SK-N-SH (cell line): ENCODE measurements around the gene B4GALT6.

Experiments used
- GABPA ChIP-seq: IDR thresholded peaks from 2 replicates; pipeline ENCODE4 v1.4.0; 2012; ENCODE audit warnings: low read depth, mild to moderate bottlenecking
- NRF1 ChIP-seq: IDR thresholded peaks from 2 replicates; pipeline ENCODE4 v1.6.1; 2012; ENCODE audit warnings: low read depth, mild to moderate bottlenecking, low read length
- RAD21 ChIP-seq: IDR thresholded peaks from 2 replicates; pipeline ENCODE4 v1.6.1; 2012; ENCODE audit warnings: mild to moderate bottlenecking, low read length
- RFX5 ChIP-seq: IDR thresholded peaks from 2 replicates; pipeline ENCODE4 v1.6.1; 2012; ENCODE audit warnings: mild to moderate bottlenecking, improper control_type of control experiment, low read length
- SIN3A ChIP-seq: IDR thresholded peaks from 2 replicates; pipeline ENCODE4 v1.6.1; 2012; ENCODE audit warnings: low read depth, mild to moderate bottlenecking, low read length, moderate library complexity, borderline replicate concordance
- YY1 ChIP-seq: IDR thresholded peaks from 2 replicates; pipeline ENCODE4 v1.4.0; 2012; ENCODE audit warnings: low read depth, mild to moderate bottlenecking
- TF ChIP-seq, protein P1 (sequence below): fragments of 200-600 bp; sonication (generic); IDR thresholded peaks from 2 replicates; pipeline ENCODE4 v1.6.1; 2017; ENCODE audit warnings: antibody characterized with exemption, mild to moderate bottlenecking, moderate library complexity
- TF ChIP-seq, protein P2 (sequence below): IDR thresholded peaks from 2 replicates; pipeline ENCODE4 v1.6.1; 2012; ENCODE audit warnings: mild to moderate bottlenecking, low read depth, low read length, moderate library complexity
- TF ChIP-seq, protein P3 (sequence below): fragments of 150-350 bp; IDR thresholded peaks from 2 replicates; pipeline ENCODE4 v1.6.1; 2016; ENCODE audit warnings: mild to moderate bottlenecking, low read depth, low read length
- TF ChIP-seq, protein P4 (sequence below): IDR thresholded peaks from 2 replicates; pipeline ENCODE4 v1.4.0; 2012; ENCODE audit warnings: low read depth, borderline replicate concordance

DNA sequence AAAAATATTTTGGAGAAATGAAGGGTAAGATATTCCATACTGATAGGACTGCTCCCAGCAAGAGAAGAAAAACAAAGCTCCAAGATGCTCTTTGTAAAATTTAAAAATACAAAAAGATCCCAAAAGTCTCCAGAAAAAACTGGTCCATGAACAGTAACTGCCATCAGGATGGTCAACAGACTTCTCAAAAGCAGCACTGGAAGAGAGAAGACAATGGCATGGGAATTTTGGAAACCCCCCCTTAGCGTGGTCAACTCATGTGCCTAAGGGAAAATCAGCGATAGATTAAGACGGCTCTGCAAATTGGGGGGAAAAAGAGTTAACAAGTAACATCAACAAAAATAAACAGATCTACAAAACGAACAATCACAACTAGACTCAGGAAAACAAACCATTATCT lies 23.6 kb downstream of the B4GALT6 start:
- TF ChIP-seq RFX5 (no peak), RAD21 (no peak), SIN3A (no peak), GABPA (no peak), NRF1 (no peak), YY1 (no peak)
- TF ChIP-seq, protein P1, sequence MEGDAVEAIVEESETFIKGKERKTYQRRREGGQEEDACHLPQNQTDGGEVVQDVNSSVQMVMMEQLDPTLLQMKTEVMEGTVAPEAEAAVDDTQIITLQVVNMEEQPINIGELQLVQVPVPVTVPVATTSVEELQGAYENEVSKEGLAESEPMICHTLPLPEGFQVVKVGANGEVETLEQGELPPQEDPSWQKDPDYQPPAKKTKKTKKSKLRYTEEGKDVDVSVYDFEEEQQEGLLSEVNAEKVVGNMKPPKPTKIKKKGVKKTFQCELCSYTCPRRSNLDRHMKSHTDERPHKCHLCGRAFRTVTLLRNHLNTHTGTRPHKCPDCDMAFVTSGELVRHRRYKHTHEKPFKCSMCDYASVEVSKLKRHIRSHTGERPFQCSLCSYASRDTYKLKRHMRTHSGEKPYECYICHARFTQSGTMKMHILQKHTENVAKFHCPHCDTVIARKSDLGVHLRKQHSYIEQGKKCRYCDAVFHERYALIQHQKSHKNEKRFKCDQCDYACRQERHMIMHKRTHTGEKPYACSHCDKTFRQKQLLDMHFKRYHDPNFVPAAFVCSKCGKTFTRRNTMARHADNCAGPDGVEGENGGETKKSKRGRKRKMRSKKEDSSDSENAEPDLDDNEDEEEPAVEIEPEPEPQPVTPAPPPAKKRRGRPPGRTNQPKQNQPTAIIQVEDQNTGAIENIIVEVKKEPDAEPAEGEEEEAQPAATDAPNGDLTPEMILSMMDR: no peak
- TF ChIP-seq, protein P2, sequence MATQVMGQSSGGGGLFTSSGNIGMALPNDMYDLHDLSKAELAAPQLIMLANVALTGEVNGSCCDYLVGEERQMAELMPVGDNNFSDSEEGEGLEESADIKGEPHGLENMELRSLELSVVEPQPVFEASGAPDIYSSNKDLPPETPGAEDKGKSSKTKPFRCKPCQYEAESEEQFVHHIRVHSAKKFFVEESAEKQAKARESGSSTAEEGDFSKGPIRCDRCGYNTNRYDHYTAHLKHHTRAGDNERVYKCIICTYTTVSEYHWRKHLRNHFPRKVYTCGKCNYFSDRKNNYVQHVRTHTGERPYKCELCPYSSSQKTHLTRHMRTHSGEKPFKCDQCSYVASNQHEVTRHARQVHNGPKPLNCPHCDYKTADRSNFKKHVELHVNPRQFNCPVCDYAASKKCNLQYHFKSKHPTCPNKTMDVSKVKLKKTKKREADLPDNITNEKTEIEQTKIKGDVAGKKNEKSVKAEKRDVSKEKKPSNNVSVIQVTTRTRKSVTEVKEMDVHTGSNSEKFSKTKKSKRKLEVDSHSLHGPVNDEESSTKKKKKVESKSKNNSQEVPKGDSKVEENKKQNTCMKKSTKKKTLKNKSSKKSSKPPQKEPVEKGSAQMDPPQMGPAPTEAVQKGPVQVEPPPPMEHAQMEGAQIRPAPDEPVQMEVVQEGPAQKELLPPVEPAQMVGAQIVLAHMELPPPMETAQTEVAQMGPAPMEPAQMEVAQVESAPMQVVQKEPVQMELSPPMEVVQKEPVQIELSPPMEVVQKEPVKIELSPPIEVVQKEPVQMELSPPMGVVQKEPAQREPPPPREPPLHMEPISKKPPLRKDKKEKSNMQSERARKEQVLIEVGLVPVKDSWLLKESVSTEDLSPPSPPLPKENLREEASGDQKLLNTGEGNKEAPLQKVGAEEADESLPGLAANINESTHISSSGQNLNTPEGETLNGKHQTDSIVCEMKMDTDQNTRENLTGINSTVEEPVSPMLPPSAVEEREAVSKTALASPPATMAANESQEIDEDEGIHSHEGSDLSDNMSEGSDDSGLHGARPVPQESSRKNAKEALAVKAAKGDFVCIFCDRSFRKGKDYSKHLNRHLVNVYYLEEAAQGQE: no peak
- TF ChIP-seq, protein P3, sequence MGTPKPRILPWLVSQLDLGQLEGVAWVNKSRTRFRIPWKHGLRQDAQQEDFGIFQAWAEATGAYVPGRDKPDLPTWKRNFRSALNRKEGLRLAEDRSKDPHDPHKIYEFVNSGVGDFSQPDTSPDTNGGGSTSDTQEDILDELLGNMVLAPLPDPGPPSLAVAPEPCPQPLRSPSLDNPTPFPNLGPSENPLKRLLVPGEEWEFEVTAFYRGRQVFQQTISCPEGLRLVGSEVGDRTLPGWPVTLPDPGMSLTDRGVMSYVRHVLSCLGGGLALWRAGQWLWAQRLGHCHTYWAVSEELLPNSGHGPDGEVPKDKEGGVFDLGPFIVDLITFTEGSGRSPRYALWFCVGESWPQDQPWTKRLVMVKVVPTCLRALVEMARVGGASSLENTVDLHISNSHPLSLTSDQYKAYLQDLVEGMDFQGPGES: no peak
- TF ChIP-seq, protein P4, sequence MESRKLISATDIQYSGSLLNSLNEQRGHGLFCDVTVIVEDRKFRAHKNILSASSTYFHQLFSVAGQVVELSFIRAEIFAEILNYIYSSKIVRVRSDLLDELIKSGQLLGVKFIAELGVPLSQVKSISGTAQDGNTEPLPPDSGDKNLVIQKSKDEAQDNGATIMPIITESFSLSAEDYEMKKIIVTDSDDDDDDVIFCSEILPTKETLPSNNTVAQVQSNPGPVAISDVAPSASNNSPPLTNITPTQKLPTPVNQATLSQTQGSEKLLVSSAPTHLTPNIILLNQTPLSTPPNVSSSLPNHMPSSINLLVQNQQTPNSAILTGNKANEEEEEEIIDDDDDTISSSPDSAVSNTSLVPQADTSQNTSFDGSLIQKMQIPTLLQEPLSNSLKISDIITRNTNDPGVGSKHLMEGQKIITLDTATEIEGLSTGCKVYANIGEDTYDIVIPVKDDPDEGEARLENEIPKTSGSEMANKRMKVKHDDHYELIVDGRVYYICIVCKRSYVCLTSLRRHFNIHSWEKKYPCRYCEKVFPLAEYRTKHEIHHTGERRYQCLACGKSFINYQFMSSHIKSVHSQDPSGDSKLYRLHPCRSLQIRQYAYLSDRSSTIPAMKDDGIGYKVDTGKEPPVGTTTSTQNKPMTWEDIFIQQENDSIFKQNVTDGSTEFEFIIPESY: no peak
